Articular chondrocyte of knee joint (primary cell): Measurements from ENCODE around the gene KCTD6. TPM values are rescaled to one million over a fixed set of nuclear protein-coding genes. Genes with fewer than 3 reads are reported as not detected.

Source experiments
- total RNA-seq: library from RNA; depleted of rRNA; stranded (reverse); fragments of >200 nt; gene quantifications from 2 replicates; pipeline ENCODE4 v1.2.3, GENCODE V29; 2012

Gene KCTD6
- 10.3 and 10.5 TPM in 2 replicates for total RNA-seq

DNA sequence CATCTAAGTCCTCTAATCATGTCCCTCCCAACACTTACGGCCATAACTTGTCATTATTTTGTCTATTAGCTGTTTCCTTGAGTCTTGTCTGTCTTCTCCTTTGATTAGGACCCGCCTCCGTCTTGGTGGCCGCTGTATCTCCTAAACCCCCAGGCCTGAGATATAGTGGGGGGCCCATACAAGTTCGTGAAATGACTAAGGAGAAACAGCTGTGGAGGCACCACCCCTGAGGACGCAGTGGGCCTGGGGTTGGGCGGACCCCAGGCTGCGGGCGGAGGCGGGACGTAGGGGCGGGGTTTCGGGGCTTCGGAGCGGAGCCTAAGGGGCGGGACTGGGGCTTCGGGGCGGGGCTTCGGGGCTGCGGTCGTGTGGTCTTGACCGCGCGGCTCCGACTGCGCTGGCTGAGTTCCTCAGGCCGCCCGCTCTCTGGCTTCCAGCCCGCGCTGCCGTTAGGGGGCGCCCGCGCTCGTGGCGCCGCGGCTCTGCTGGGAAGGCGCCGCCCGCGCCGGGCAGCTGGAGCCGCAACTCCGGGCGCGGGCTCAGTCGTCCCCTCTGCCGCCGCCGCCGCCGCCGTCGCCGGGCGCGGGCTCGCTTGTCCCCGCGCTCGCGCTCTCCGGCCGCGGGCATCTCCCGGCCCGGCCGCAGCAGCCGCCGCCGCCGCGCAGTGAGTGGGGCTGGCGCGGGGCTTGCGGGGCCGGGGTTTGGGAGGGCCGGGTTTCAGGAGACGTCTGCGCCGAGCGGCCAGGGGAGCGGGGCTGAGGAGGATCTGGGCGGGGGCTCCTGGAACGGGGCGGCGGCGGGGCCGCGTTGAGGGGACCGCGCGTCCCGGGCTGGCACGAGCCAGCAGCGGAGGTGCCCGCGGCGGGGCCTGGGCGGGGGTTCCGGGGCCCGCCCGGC lies at the start of gene KCTD6:
Gene KCTD6 (plus strand): TSS at position 591 of the 897 bp plus-strand sequence. CDS start 6,660 bp downstream, outside the sequence.

GRCh38 chr3:58536501-58537411 lies 44.9 kb downstream of the KCTD6 start, which contains the start of gene ACOX2:
Gene ACOX2 (minus strand): TSS chr3:58537190. CDS start chr3:58535106, 2,084 bp downstream.

Other genes starting within 250 kb of the KCTD6 start
- gene RPP14, start 185.9 kb upstream of the KCTD6 start, total RNA-seq = 12.8 and 14.4 TPM in 2 replicates
- gene HTD2, start 185.6 kb upstream of the KCTD6 start, total RNA-seq = 9.9 and 14.3 TPM in 2 replicates
- gene PXK, start 159.2 kb upstream of the KCTD6 start, total RNA-seq = 67.8 and 69.4 TPM in 2 replicates
- 64.7 and 89.8 TPM in 2 replicates for gene PDHB, start 58.3 kb upstream of the KCTD6 start, total RNA-seq
- gene ACOX2, start 45.1 kb downstream of the KCTD6 start, total RNA-seq = 3.2 and 14.2 TPM in 2 replicates
- 0.11 and 0.13 TPM in 2 replicates for gene FAM107A, start 85.3 kb downstream of the KCTD6 start, total RNA-seq
- not detected in 2 replicates for gene FAM3D, start 174.7 kb downstream of the KCTD6 start, total RNA-seq